Fibroblast of skin of scalp (primary cell): ENCODE results near the gene SRGAP2C.
"Not testable (repeated sequence)": the region's sequence is repeated elsewhere in the genome, so short reads cannot be mapped to it uniquely, and the experiment has no call there.

Experiments used
- DNase-seq: peaks from one replicate; pipeline ENCODE4 v3.0.0-alpha.2; 2013

SRGAP2C gene

DNA sequence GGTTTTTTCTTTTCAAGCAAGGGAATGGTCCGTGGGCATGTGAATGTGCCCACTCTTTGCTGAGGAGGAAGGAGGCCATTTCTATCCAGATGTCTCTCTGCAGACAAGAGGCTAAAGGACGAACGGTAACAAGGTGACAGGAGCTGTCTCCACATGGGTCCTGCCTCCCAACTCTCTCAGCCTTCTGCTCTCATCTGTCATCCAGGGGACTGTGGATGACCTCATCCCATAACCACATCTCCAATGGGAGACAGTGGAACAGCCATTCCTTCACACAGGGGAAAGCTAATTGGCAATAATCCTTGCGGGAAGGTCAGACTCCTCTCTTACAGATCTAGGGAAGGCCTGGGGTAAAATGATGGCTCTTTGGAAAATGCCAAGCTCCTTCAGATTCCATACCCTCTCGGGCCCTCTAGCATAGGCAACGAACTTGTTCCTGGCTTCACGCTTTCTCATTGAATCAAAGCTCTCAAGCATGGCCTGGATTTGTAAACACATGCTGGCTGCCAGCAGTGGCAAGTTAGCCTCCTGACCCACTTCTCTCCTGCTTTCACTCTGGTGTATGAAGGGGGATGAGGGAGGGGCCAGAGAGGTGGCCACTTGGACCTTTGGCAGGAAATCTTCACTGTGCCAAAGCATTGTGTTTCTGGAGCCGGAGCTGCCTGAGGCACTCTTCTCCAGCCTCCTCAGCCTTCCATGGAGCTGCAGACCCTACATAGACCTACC, 201.0 kb downstream of the SRGAP2C start:
- DNase-seq, result not testable (repeated sequence)

DNA sequence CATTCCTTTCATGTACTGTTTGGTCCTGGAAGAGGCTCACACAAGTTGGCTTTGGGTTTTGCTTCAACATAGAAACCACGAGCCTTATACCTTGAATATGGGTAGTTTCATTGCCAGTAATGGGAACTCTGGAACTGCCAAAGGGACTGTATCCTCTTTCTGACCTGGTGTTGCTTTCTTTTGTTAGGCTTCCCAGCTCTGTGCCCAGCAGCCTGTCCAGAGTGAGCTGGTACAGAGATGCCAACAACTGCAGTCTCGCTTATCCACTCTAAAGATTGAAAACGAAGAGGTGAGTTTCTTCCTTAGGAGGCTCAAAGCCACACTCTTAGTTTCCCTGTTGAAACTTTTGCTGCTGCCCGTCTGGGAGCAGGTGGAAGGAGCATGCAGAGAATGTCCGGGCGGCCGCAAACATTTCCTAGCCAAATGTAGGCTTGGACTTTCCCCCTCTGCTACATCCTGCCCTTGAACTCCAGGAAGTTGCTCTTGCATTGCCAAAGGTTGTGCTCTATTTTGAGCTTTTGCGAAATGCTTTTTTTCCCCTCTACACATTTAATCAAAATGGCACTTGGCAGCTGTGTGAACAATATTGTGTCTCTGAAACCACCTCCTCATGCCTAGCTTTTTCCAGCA, 201.7 kb downstream of the SRGAP2C start:
- not testable (repeated sequence) for DNase-seq

DNA sequence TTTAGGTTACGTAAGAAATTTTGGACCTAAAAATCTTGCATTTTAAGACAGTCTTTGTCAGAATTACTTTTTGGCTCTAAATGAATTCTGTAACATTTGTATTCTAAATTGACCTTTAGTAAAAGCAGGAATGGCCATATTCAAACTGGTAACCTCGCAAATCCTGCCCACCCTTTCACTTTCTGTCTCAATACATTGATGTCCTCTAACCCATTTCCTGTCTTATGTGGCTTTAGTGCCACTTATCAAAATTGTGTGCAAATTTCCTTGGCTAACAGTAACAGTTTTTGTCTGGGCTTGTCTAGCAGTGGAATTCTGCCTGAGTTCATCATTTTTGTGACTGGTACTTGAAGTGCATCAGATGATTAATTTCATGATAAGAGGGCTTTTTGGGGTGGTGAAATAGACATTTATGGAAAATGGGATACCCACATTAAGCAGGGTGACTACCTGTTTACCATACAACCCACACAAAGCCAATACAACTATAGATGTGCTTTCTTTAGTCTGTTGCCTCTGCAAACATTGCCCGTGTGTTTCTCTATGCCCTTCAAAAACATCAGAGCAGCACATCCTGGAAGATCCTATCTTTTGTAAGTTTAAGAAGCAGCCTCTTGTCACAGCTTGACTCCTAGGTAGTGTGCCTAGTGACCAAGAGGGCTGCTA, 205.3 kb downstream of the SRGAP2C start:
- DNase-seq, result not testable (repeated sequence)

DNA sequence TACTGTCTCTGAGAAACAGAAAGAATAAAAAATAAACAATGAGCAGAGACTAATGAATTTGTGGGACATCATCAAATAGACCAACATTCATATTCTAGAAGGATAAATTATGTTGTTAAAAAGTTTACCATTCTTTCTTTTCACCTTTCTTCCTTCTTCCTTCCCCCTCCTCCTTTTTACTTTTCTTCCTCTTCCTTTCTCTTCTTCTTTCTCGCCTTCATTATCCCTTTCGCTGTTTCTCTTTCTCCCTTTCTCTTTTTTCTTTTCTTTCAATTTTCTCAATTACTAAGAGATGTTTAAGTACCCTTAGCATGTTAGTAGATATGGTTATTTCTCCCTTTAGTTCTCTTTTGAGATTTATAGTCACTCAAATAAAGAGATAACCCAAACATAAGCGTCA, 207.4 kb downstream of the SRGAP2C start:
- not testable (repeated sequence) for DNase-seq

DNA sequence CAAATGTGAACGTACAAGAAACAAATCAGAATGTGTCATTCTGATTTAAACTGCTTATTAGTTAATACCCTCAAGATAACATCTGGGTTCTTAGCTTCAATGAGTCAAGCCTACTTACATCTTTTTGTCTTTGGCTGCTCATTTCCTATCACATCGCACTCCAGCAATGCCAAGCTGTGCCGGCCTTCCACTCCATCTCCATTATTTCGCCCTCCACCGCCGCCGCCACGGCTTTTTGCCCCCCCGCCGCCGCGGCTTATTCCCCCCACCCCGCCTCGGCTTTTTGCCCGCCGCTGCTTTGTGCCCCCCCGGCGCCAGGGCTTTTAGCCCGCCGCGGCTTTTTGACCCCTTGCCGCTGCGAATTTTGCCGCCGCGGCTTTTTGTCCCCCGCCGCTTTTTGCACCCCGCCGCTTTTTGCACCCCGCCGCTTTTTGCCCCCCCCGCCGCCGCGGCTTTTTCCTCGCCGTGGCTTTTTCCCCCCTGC, 211.0 kb downstream of the SRGAP2C start:
- DNase-seq, result peak; percentile 24

DNA sequence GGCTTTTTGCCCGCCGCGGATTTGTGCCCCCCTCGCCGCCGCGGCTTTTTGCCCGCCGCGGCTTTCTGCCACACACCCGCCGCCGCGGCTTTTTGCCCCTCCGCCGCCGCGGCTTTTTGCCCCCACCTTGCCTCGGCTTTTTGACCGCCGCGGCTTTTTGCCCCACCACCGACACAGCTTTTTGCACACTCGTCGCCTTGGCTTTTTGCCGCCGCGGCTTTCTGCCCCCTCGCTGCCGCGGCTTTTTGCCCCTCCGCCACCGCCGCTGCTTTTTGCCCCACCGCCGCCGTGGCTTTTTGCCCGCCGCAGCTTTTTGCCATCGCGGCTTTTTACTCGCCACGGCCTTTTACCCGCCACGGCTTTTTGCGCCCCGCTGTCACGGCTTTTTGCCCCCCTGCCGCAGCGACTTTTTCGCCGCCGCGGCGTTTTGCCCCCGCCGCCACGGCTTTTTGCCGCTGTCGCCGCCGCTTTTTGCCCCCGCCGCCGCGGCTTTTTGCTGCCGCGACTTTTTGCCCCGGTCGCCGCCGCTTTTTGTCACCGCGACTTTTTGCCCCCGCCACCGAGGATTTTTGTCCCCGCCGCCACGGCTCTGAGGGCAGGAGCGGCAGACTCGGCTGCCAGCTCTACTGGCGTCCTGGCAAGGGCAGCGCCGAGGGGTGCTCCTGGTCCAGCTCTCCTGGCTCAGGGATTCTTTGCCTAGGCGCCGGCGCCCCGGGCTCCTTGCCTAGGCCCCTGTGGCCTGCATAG, 211.7 kb downstream of the SRGAP2C start:
- peak; percentile 17 for DNase-seq

DNA sequence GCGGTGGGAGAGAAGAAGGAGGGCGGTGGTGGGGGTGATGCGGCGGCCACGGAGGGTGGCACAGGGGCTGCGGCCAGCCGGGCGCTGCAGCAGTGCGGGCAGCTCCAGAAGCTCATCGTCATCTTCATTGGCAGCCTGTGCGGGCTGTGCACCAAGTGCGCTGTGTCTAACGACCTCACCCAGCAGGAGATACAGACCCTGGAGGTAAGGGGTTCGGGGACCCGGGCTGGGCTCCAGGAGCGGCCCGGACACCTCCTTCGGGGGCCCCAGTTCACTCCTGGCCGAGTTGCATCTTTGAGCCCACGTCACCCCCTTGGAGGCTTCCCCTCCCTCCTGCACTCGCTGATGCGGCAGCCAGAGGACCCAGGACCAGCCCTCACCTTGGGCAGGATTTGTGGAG, 212.3 kb downstream of the SRGAP2C start:
- not testable (repeated sequence) for DNase-seq

DNA sequence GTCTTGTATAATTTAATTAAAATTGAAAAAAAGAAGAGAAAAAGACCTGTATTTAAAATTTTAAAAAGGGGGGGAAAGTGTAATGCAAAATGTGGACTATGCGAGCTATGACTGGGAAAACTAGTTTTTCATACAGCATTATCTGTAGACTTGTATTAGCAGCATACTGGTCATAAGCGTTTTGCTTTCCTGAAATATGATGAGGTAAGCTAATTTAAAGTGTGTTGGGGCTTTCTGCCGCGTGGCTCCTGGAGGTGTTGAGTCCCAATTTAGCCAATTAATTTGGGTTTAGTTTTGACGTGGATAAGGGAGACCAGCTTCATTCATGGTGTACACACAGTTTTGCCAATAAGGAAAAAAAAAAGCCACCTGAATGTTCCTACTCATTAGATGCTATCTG, 214.4 kb downstream of the SRGAP2C start:
- not testable (repeated sequence) for DNase-seq

DNA sequence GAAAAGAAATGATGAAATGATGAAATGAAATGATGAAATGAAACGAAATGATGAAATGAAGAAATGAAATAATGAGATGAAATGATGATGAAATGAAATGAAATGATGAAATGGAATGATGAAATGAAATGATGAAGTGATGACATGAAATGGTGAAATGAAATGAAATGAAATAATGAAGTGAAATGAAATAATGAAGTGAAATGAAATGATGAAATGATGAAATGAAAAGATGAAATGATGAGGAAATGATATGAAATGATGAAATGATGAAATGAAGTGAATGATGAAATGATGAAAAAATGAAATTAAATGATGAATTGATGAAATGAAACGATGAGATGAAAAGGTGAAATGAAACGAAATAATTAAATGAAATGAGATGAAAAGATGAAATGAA, 215.3 kb downstream of the SRGAP2C start:
- not testable (repeated sequence) for DNase-seq

DNA sequence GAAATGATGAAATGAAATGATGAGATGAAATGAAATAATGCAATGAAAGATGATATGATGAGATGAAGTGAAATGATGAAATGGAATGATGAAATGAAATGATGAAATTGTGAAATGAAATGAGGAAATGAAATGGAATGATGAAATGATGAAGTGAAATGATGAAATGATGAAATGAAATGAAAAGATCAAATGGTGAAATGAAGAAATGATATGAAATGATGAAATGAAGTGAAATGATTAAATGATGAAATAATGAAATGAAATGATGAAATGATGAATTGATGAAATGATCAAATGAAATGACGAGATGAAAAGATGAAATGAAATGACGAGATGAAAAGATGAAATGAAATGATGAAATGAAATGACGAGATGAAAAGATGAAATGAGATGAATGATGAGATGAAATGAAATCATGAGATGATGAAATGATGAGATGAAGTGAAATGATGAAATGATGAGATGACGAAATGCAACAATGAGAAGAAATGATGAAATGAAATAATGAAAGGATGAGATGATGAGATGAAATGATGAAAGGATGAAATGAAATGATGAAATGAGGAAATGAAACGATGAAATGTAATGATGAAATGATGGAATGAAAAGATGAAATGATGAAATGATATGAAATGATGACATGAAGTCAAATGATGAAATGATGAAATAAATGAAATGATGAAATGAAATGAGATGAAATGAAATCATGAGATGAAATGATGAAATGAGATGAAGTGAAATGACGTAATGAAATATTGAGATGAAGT, 216.0 kb downstream of the SRGAP2C start:
- DNase-seq, result not testable (repeated sequence)

DNA sequence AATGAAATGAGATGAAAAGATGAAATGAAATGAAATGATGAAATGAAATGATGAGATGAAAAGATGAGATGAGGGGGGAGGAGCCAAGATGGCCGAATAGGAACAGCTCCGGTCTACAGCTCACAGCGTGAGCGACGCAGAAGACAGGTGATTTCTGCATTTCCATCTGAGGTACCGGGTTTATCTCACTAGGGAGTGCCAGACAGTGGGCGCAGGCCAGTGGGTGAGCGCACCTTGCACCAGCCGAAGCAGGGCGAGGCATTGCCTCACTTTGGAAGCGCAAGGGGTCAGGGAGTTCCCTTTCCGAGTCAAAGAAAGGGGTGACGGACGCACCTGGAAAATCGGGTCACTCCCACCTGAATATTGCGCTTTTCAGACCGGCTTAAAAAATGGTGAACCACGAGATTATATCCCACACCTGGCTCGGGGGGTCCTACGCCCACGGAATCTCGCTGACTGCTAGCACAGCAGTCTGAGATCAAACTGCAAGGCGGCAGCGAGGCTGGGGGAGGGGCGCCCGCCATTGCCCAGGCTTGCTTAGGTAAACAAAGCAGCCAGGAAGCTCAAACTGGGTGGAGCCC, 216.7 kb downstream of the SRGAP2C start:
- DNase-seq, result not testable (repeated sequence)

DNA sequence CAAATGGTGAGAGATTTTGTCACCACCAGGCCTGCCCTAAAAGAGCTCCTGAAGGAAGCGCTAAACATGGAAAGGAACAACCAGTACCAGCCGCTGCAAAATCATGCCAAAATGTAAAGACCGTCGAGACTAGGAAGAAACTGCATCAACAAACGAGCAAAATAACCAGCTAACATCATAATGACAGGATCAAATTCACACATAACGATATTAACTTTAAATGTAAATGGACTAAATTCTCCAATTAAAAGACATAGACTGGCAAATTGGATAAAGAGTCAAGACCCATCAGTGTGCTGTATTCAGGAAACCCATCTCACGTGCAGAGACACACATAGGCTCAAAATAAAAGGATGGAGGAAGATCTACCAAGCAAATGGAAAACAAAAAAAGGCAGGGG, 218.5 kb downstream of the SRGAP2C start:
- DNase-seq, result not testable (repeated sequence)

DNA sequence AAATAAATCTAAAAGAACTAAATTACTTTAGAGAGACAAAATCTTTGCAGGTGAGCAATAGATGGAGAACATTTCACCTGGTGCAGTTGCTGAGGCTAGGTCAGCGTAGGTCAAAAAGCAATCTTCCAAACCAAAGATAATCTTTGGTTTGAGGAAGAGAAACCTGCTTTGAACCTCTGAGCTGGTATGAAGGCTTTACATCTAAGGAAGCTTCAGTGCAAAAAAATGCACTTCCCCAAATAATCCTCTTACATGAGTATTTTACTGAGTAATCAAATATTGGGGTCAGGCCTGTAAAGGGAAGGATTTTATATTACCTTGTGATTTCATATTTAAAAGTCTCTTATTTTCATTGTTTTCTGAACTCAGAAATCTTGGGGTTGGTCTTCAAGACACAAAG, 223.6 kb downstream of the SRGAP2C start:
- no peak for DNase-seq

DNA sequence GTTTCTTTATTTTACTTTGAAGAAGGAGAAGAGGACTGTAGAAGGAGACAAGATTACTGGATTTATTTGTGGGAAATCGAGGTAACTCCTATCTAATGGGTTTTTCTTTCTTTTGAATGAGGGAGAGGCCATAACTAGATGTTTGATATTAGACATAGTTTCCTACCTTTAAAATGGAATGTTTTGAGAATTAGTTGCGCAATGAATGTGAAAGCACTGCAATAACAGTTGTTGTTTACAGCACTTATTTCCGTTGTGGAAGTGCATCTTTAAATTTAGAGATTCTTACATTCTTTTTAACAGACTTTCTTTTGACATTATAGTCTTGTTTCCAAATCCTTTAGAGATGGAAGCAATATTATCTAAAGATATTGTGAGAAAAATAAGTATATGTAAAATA, 229.0 kb downstream of the SRGAP2C start:
- no peak for DNase-seq

DNA sequence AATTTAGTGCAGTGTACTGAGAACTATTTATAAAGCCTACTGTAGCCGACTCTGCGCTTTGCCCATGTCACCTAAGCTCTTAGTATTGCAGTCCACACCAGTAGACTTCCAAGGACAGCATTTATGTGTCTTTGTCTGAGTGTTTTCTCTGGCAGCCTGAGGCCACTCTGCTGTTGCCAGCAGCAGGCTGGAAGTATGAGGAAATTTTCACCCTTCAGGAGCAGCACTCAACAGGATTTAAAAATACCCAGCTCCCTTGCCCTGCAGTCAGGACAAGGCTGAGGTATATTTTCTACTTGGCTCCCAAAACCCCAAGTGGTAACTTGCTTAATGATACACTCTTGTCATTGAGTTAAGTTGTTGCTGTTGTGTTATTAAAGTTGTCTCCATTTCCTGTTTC, 230.1 kb downstream of the SRGAP2C start:
- peak; percentile 3 for DNase-seq

DNA sequence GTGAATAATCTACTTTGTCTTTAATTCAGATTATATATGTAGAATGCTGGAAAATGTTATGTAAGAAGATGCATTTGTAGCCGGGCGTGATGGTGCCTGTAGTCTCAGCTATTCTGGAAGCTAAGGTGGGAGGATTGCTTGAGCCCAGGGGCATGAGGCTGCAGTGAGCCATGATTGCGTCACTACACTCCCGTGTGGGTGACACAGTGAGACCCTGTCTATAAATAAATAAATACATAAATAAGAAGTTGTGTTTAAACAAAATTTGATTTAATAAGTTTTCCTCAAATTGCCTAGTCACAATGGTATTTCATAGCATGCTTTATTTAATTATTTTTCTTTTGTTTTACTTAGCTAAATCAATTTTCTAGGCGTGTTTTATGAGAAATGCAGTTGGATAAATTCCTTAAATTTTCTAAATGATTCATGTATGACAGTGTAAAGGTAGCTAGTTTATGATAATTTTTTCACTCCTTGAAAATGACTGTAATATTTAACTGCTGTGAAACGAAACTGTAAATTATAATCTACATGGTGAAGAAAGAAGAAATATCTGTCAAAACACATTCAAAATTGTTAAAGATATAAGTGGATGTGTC, 232.6 kb downstream of the SRGAP2C start:
- no peak for DNase-seq

DNA sequence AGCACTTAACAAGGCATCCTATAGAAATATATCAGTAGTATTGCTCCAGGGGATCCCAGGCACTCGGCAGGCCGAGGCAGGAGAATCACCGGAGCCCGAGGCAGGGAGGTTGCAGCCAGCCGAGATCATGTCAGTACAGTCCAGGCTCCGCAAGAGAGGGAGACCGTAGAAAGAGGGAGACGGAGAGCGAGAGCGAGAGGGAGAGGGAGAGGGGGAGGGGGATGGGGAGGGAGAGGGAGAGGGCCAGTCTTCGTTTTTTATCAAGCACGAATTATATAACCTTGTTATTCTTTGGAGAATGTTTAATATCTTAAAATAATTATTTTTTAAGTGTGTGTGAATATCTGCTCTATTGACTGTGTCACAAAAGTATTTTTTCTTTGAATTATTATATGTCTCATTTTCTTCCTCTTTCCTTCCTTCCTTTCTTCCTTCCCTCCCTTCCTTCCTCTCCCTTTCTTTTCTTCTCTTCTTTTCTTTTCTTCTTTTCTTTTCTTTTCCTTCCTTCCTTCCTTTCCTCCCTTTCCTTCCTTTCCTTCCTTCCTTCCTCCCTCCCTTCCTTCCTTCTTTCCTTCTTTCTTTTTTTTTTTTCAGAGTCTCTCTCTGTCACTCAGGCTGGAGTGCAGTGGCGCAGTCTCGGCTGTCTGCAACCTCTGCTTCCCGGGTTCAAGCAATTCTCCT, 233.7 kb downstream of the SRGAP2C start:
- no peak for DNase-seq

DNA sequence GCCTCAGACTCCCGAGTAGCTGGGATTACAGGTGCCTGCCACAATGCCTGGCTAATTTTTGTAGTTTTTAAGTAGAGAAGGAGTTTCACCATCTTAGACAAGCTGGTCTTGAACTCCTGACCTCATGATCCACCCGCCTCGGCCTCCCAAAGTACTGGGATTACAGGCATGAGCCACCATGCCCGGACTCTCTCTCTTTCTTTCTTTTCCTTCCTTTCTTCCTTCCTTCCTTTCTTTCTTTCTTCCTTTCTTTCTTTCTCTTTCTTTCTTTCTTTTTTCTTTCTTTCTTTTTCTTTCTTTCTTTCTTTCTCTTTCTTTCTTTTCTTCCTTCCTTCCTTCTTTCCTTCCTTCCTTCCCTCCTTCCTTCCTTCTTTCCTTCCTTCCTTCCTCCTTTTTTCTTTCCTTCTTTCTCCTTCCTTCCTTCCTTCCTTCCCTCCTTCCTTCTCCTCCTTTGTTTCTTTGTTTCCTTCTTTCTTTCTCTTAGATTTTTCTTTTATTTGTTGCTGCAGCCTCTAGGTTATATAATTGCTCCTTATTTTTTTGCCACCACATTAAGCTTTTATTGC, 234.4 kb downstream of the SRGAP2C start:
- not testable (repeated sequence) for DNase-seq

DNA sequence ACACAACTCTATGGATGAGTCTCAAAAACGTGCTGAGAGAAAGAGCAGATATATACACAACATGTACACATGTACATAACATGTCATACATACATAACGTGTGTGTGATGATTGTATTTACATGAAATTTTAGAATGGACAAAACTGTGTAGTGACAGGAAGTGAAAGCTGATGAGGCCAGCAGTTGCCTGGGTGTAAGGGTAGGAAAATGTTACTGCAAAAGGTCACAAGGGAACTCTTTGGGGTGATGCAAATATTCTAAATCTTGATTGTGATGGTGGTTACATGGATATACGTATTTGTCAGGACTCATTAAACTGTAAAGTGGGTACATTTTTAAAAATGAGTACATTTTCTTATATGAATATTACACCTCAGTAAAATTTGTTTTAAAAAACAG, 236.7 kb downstream of the SRGAP2C start:
- not testable (repeated sequence) for DNase-seq

DNA sequence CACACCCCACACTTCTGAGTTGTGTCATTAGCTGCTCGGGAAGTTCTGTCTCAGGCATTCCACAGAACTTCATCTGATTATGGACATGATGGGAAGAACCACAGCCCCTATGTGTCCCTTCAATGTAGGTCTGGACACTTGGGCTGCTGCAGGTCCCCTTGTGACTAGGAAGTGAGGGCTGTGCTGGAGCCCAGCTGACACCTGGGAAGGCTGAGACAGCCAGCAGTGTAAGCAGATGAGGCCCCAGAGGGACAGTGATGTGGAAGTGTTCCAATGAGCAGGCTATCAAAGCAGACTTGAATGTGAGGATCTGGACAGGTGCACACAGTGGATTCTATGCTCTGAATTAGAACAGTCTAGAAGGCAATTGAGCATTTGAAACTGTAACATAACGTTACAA, 239.2 kb downstream of the SRGAP2C start:
- not testable (repeated sequence) for DNase-seq
